HepG2 (cell line): ENCODE measurements around the gene PROM2. TPM values are rescaled to one million over a fixed set of nuclear protein-coding genes. Genes with fewer than 3 reads are reported as not detected.

Source experiments
- ATAC-seq: fragments of 200-7000 bp; cut with Tn5 transposase; 3 replicates; pipeline ENCODE4 v1.9.1; 2020; ENCODE audit warnings: mild to moderate bottlenecking, moderate library complexity
- BruUV-seq: library from RNA; stranded (reverse); fragments of 400-500 nt; replicated peaks from 2 replicates; lab custom pipeline; 2021; lab: Mats Ljungman, UMichigan
- CTCF ChIA-PET: fragments of 300-600 bp; formaldehyde crosslinking; extraction: SDS; loops from one replicate; lab custom pipeline; 2021; ENCODE audit warnings: low total read pairs, inconsistent platforms, low intra/inter-chr PET ratio; lab: Yijun Ruan, JAX
- POLR2A ChIA-PET: fragments of 350-600 bp; sonication (Branson Sonifier 250); formaldehyde crosslinking; loops from one replicate; lab custom pipeline; 2020; ENCODE audit warnings: antibody characterized with exemption, inconsistent platforms; lab: Yijun Ruan, JAX
- DNase-seq: peaks from one replicate; pipeline ENCODE4 v3.0.0-alpha.2; 2015; ENCODE audit warnings: low spot score
- FAIRE-seq: peaks from 3 replicates; lab custom pipeline; 2011; peaks lifted over from hg19 to GRCh38; lab: Jason Lieb, UNC
- H2AFZ ChIP-seq: one replicate; pipeline ENCODE4 v1.6.1; 2011; ENCODE audit warnings: low read length, inconsistent platforms
- H3K27ac ChIP-seq: fragments of 300-600 bp; 3 replicates; pipeline ENCODE4 v1.8.0; 2011; ENCODE audit warnings: mixed run types, mild to moderate bottlenecking, mixed read lengths, low read length, inconsistent platforms; ENCODE audit not compliant: insufficient read depth; ENCODE audit errors: extremely low read length
- H3K27me3 ChIP-seq, 2 experiments: fragments of 200-600 bp in 1 of 2; 2 replicates in 1 of 2; 3 replicates in 1 of 2; pipeline versions ENCODE4 v1.6.0 to v1.8.0; 2011; ENCODE audit warnings: low read length in 2 of 2, mild to moderate bottlenecking in 2 of 2, moderate library complexity in 2 of 2, inconsistent platforms in 1 of 2; ENCODE audit not compliant: insufficient read depth in 2 of 2, control insufficient read depth in 1 of 2
- H3K36me3 ChIP-seq, 2 experiments: fragments of 200-600 bp in 1 of 2; replicated peaks in 1 of 2; 2 replicates in 1 of 2; 3 replicates in 1 of 2; pipeline versions ENCODE4 v1.5.1 to v1.8.0; 2011; ENCODE audit warnings: low read length in 2 of 2, inconsistent platforms in 1 of 2; ENCODE audit not compliant: insufficient read depth in 2 of 2, control insufficient read depth in 1 of 2
- H3K4me1 ChIP-seq: 2 replicates; pipeline ENCODE4 v1.5.1; 2012; ENCODE audit warnings: low read length, inconsistent platforms; ENCODE audit not compliant: insufficient read depth
- H3K4me2 ChIP-seq: 2 replicates; pipeline ENCODE4 v1.6.0; 2011; ENCODE audit warnings: low read depth, low read length, inconsistent platforms
- H3K4me3 ChIP-seq, 3 experiments: fragments of 200-600 bp in 1 of 3; sonication (generic), shearing (Covaris generic) in 1 of 3; replicated peaks in 1 of 3; 2 replicates each; pipeline ENCODE4 v1.5.1; 2011 to 2016; ENCODE audit warnings: low read length in 3 of 3, inconsistent platforms in 2 of 3, low read depth in 2 of 3, mild to moderate bottlenecking in 2 of 3, control low read depth in 1 of 3, mixed read lengths in 1 of 3; ENCODE audit not compliant: insufficient read depth in 1 of 3
- H3K79me2 ChIP-seq: one replicate; pipeline ENCODE4 v1.6.1; 2011; ENCODE audit warnings: low read length, inconsistent platforms; ENCODE audit not compliant: insufficient read depth
- H3K9ac ChIP-seq: 2 replicates; pipeline ENCODE4 v1.6.0; 2011; ENCODE audit warnings: mild to moderate bottlenecking, low read depth, low read length, inconsistent platforms; ENCODE audit not compliant: insufficient read depth
- H3K9me3 ChIP-seq: 2 replicates; pipeline ENCODE4 v1.5.1; 2012; ENCODE audit warnings: mild to moderate bottlenecking, low read length
- H4K20me1 ChIP-seq: 2 replicates; pipeline ENCODE4 v1.6.0; 2011; ENCODE audit warnings: inconsistent platforms, mild to moderate bottlenecking, low read length, moderate library complexity; ENCODE audit not compliant: insufficient read depth
- MED13 ChIP-seq: sonication (generic); formaldehyde crosslinking; IDR thresholded peaks from 2 replicates; pipeline ENCODE4 v1.5.0; 2020; ENCODE audit warnings: missing genetic modification reagents
- RAD51 ChIP-seq: fragments of 450-650 bp; IDR thresholded peaks from 2 replicates; pipeline ENCODE4 v1.6.1; 2016; ENCODE audit warnings: borderline replicate concordance
- SIX4 ChIP-seq: sonication (generic); formaldehyde crosslinking; IDR thresholded peaks from 2 replicates; pipeline ENCODE4 v1.4.0; 2020; ENCODE audit warnings: missing genetic modification reagents
- ZNF44 ChIP-seq: sonication (generic); formaldehyde crosslinking; IDR thresholded peaks from 2 replicates; pipeline ENCODE4 v1.5.1; 2020; ENCODE audit warnings: mild to moderate bottlenecking, missing genetic modification reagents
- WGBS: methylation state at CpG from one replicate; pipeline ENCODE4 v1.1.6; 2017; ENCODE audit warnings: low lambda C conversion rate; 5-methylcytosine and 5-hydroxymethylcytosine counted together
- in situ Hi-C: cut with HindIII; loops from 2 replicates; pipeline ENCODE4 v1.10.0; 2017; ENCODE audit warnings: low pct_unique_long_range_greater_than_20kb; ENCODE audit not compliant: extremely low pct_ligation_motif_present
- intact Hi-C: fragments of 100-400 bp; cut with micrococcal nuclease; formaldehyde crosslinking; loops from one replicate; pipeline ENCODE4 v1.10.0; 2022; ENCODE audit not compliant: unreplicated experiment
- polyA plus RNA-seq, 8 experiments: library from polyadenylated mRNA; depleted of rRNA in 3 of 8; stranded (reverse) in 7 of 8; unstranded in 1 of 8; fragments of >200 nt; fragmentation: Illumina TruSeq in 4 of 8; extraction: Trizol in 4 of 8; gene quantifications; 2 replicates each; pipeline versions ENCODE4 v1.2.1 to v1.2.3, GENCODE V29; 2011 to 2016; ENCODE audit warnings: low read depth in 4 of 8, missing spikeins in 1 of 8, mixed read lengths in 1 of 8; ENCODE audit not compliant: insufficient read depth in 1 of 8
- total RNA-seq, 5 experiments: library from RNA; depleted of rRNA; stranded (reverse); fragments of >200 nt; fragmentation: Illumina TruSeq; extraction: Trizol; gene quantifications; 2 replicates each; pipeline ENCODE4 v1.2.3, GENCODE V29; 2016; ENCODE audit warnings: low read depth in 1 of 5
- TF ChIP-seq, protein P1 (sequence below), 2 experiments: sonication (generic) in 1 of 2; formaldehyde crosslinking in 1 of 2; IDR thresholded peaks; 2 replicates each; pipeline versions ENCODE4 v1.5.1 to v1.6.1; 2011 to 2020; ENCODE audit warnings: borderline replicate concordance in 1 of 2, low read depth in 1 of 2, low read length in 1 of 2, mild to moderate bottlenecking in 1 of 2, missing genetic modification reagents in 1 of 2, moderate library complexity in 1 of 2

PROM2 gene
- total and polyA plus RNA-seq, 2 of the 13 experiments (the other 11 are each of a cell fraction or from before 2014, with no cell fraction given) = not detected

DNA sequence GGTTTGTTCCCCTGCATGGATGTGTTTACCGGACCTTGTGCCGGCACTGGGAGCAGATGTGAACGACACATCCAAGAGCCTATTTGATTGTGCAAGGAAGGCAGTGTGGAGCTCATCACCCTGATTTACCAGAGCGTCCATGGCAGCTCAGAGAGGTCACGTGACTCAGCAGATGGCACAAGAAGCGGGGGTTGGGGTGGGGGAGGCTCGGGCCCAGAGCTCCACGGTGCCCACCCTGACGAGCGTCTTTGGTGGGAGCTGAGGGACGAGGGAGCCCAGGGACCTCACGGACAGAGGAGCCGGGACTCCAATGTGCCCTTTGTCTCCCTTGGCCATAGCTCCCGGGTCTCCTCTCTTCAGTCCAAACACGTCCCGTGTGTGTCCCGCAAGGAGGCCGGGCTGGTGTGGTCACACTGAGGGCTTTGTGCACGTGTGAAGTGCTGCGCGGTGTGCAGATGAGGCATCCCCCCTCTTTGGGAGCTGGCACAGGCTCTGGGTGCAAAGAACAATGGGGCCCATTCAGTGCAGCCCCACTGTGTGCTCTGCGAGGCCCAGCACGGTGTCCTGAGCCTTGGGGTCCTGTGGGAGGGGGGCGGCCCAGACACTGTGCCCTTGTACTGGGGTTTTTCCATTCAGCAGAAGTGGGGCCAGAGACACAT, 38.4 kb downstream of the PROM2 start:
- H3K79me2 ChIP-seq = no peaks in the 10 kb centered on the region
- no peaks in the 10 kb centered on the region for H3K36me3 ChIP-seq
- in situ Hi-C loops (no loop called here), intact Hi-C loops (no loop called here)
- POLR2A ChIA-PET = no interaction called here
- H3K27me3 ChIP-seq = peaks cover 11 to 64% of the 10 kb centered on the region in 2 experiments; a peak in 4 of 5 replicates
- H3K4me2 ChIP-seq = no peak overlapping the region
- H2AFZ ChIP-seq = no peak overlapping the region
- no peak overlapping the region for H3K4me3 ChIP-seq
- H3K9me3 ChIP-seq = no peaks in the 10 kb centered on the region
- no peak for FAIRE-seq
- no peak overlapping the region for H3K27ac ChIP-seq
- no peaks in the 10 kb centered on the region; the same call in 1 of the 2 replicates for H4K20me1 ChIP-seq
- DNase-seq = no peak
- no peak for ATAC-seq
- H3K9ac ChIP-seq = no peak overlapping the region
- H3K4me1 ChIP-seq = no peaks in the 10 kb centered on the region
- CTCF ChIA-PET = no interaction called here
- 15% methylated on average over 16 of the region's 24 CpGs for WGBS
- TF ChIP-seq, protein P1, sequence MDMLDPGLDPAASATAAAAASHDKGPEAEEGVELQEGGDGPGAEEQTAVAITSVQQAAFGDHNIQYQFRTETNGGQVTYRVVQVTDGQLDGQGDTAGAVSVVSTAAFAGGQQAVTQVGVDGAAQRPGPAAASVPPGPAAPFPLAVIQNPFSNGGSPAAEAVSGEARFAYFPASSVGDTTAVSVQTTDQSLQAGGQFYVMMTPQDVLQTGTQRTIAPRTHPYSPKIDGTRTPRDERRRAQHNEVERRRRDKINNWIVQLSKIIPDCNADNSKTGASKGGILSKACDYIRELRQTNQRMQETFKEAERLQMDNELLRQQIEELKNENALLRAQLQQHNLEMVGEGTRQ (IDR thresholded peaks at IDR 0.05; ENCODE audit: low read depth, low read length) = peak; percentile 69; the same call in 1 of the 2 replicates
- TF ChIP-seq, protein P1 (CRISPR knock-in tag; IDR thresholded peaks at IDR 0.05; ENCODE audit: borderline replicate concordance) = no peak
- TF ChIP-seq ZNF44 (CRISPR knock-in tag) = no peak
- no peak for TF ChIP-seq SIX4
- TF ChIP-seq RAD51 = peak; percentile 89
- no peak for TF ChIP-seq MED13
- TF ChIP-seq, all 625 proteins: peak for 2
- BruUV-seq = no TSS peak
